Measurements from ENCODE around the gene KIAA0513. TPM values are rescaled to one million over a fixed set of nuclear protein-coding genes. Genes with fewer than 3 reads are reported as not detected.
A peak's percentile ranks its signal among the peaks of the same experiment; 100 is the strongest.

The KIAA0513 gene
- total RNA-seq, 1 experiment from 2014 or later, result 4.4 TPM

GRCh38 chr16:85124636-85125346 lies 97.2 kb downstream of the KIAA0513 start:
- Histone ChIP-seq H3K4me3 (no peak overlapping the region), H3K27me3 (no peaks in the 10 kb centered on the region), H3K9me3 (no peaks in the 10 kb centered on the region), H3K36me3 (no peaks in the 10 kb centered on the region)
- no peak for DNase-seq

GRCh38 chr16:85125570-85126393 lies 98.2 kb downstream of the KIAA0513 start:
- no peaks in the 10 kb centered on the region for H3K27me3 ChIP-seq
- no peaks in the 10 kb centered on the region for H3K9me3 ChIP-seq
- H3K36me3 ChIP-seq, result no peaks in the 10 kb centered on the region
- H3K4me3 ChIP-seq, result no peak overlapping the region
- DNase-seq, result no peak

GRCh38 chr16:85126394-85126704 lies 98.8 kb downstream of the KIAA0513 start:
- no peak overlapping the region for H3K4me3 ChIP-seq
- H3K36me3 ChIP-seq, result no peaks in the 10 kb centered on the region
- DNase-seq, result no peak
- H3K9me3 ChIP-seq, result no peaks in the 10 kb centered on the region
- no peaks in the 10 kb centered on the region for H3K27me3 ChIP-seq

GRCh38 chr16:85126705-85127378 lies 99.2 kb downstream of the KIAA0513 start:
- no peaks in the 10 kb centered on the region for H3K9me3 ChIP-seq
- no peaks in the 10 kb centered on the region for H3K27me3 ChIP-seq
- DNase-seq, result peak; percentile 71
- H3K36me3 ChIP-seq, result no peaks in the 10 kb centered on the region
- H3K4me3 ChIP-seq, result no peak overlapping the region

- Histone ChIP-seq H3K4me3 (no peak overlapping the region), H3K9me3 (no peaks in the 10 kb centered on the region), H3K36me3 (no peaks in the 10 kb centered on the region), H3K27me3 (no peaks in the 10 kb centered on the region)
- DNase-seq, result no peak
These were observed 99.8 kb downstream of the KIAA0513 start for GRCh38 chr16:85127379-85127723.

GRCh38 chr16:85128079-85128837 lies 100.7 kb downstream of the KIAA0513 start:
- no peak overlapping the region for H3K4me3 ChIP-seq

GRCh38 chr16:85129876-85130704 lies 102.5 kb downstream of the KIAA0513 start:
- Histone ChIP-seq H3K27me3 (no peaks in the 10 kb centered on the region), H3K36me3 (no peaks in the 10 kb centered on the region), H3K9me3 (no peaks in the 10 kb centered on the region), H3K4me3 (no peak overlapping the region)
- no peak for DNase-seq

More at GRCh38 chr16:85128079-85128837, 100.7 kb downstream of the KIAA0513 start:
- no peaks in the 10 kb centered on the region for H3K27me3 ChIP-seq
- no peak for DNase-seq
- no peaks in the 10 kb centered on the region for H3K9me3 ChIP-seq
- no peaks in the 10 kb centered on the region for H3K36me3 ChIP-seq

GRCh38 chr16:85130705-85131028 lies 103.1 kb downstream of the KIAA0513 start:
- H3K36me3 ChIP-seq, result no peaks in the 10 kb centered on the region
- H3K27me3 ChIP-seq, result no peaks in the 10 kb centered on the region
- no peak overlapping the region for H3K4me3 ChIP-seq
- no peaks in the 10 kb centered on the region for H3K9me3 ChIP-seq
- DNase-seq, result no peak

- DNase-seq, result no peak
- H3K36me3 ChIP-seq, result no peaks in the 10 kb centered on the region
- H3K9me3 ChIP-seq, result no peaks in the 10 kb centered on the region
- no peaks in the 10 kb centered on the region for H3K27me3 ChIP-seq
- H3K4me3 ChIP-seq, result no peak overlapping the region
These were observed 105.1 kb downstream of the KIAA0513 start for GRCh38 chr16:85132456-85133289.

- no peak for DNase-seq
- Histone ChIP-seq H3K27me3 (no peaks in the 10 kb centered on the region), H3K9me3 (no peaks in the 10 kb centered on the region), H3K36me3 (no peaks in the 10 kb centered on the region), H3K4me3 (no peak overlapping the region)
These were observed 105.7 kb downstream of the KIAA0513 start for GRCh38 chr16:85133290-85133599.

GRCh38 chr16:85134076-85134788 lies 106.6 kb downstream of the KIAA0513 start:
- Histone ChIP-seq H3K27me3 (no peaks in the 10 kb centered on the region), H3K36me3 (no peaks in the 10 kb centered on the region), H3K4me3 (no peak overlapping the region), H3K9me3 (no peaks in the 10 kb centered on the region)
- DNase-seq, result no peak

GRCh38 chr16:85134789-85135142 lies 107.2 kb downstream of the KIAA0513 start:
- DNase-seq, result no peak
- no peaks in the 10 kb centered on the region for H3K36me3 ChIP-seq
- no peaks in the 10 kb centered on the region for H3K9me3 ChIP-seq

GRCh38 chr16:85136213-85136701 lies 108.7 kb downstream of the KIAA0513 start:
- Histone ChIP-seq H3K9me3 (no peaks in the 10 kb centered on the region), H3K36me3 (no peaks in the 10 kb centered on the region), H3K27me3 (no peaks in the 10 kb centered on the region), H3K4me3 (no peak overlapping the region)
- DNase-seq, result no peak

More at GRCh38 chr16:85134789-85135142, 107.2 kb downstream of the KIAA0513 start:
- Histone ChIP-seq H3K27me3 (no peaks in the 10 kb centered on the region), H3K4me3 (no peak overlapping the region)

- H3K27me3 ChIP-seq, result no peaks in the 10 kb centered on the region
- H3K9me3 ChIP-seq, result no peaks in the 10 kb centered on the region
- peak; percentile 62 for DNase-seq
- H3K36me3 ChIP-seq, result no peaks in the 10 kb centered on the region
- no peak overlapping the region for H3K4me3 ChIP-seq
These were observed 109.2 kb downstream of the KIAA0513 start for GRCh38 chr16:85136702-85137322.
